ENCODE data around the gene CSAG1.

DNA sequence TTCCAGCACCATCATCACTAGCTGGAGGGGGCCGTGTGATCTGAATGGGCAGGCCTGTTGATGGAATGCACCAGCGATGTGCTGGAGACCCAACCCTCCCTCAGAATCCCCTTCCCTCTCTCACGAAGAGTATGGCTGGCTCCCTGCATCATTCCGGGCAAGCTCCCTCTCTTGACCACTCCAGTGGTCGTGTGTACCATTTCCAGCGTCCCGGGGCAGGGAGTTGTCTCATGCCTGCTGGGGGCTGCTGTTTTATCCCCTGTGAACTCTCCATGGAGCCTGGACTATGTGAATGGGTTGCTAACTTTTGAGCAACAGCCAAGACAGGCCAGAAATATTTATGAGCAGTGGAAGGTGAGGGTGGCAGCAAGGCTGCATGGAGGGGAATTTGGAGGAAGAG, 8.1 kb downstream of the CSAG1 start:
- TF ChIP-seq, protein P1, sequence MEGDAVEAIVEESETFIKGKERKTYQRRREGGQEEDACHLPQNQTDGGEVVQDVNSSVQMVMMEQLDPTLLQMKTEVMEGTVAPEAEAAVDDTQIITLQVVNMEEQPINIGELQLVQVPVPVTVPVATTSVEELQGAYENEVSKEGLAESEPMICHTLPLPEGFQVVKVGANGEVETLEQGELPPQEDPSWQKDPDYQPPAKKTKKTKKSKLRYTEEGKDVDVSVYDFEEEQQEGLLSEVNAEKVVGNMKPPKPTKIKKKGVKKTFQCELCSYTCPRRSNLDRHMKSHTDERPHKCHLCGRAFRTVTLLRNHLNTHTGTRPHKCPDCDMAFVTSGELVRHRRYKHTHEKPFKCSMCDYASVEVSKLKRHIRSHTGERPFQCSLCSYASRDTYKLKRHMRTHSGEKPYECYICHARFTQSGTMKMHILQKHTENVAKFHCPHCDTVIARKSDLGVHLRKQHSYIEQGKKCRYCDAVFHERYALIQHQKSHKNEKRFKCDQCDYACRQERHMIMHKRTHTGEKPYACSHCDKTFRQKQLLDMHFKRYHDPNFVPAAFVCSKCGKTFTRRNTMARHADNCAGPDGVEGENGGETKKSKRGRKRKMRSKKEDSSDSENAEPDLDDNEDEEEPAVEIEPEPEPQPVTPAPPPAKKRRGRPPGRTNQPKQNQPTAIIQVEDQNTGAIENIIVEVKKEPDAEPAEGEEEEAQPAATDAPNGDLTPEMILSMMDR (conservative IDR thresholded peaks at IDR 0.05; ENCODE audit: low read length): no peak
- TF ChIP-seq EZH2phosphoT487 (IDR thresholded peaks at IDR 0.05; ENCODE audit: borderline replicate concordance, low read depth, low read length): no peak

Data from OCI-LY7 (cell line).